Mesendoderm (in vitro differentiated cells): ENCODE data around the gene PDIA5.

Experiments used
- DNase-seq: peaks from one replicate; pipeline ENCODE4 v3.0.0; 2013
- H2AK5ac ChIP-seq: 2 replicates; pipeline ENCODE4 v1.6.1; 2013; ENCODE audit warnings: low read length, inconsistent platforms
- H2BK120ac ChIP-seq: 2 replicates; pipeline ENCODE4 v1.6.1; 2013; ENCODE audit warnings: low read depth, mild to moderate bottlenecking, low read length, moderate library complexity, mixed read lengths
- H2BK15ac ChIP-seq: replicated peaks from 2 replicates; pipeline ENCODE4 v1.6.1; 2013; ENCODE audit warnings: low read depth, mild to moderate bottlenecking, moderate library complexity
- H2BK5ac ChIP-seq: 2 replicates; pipeline ENCODE4 v1.6.1; 2013; ENCODE audit warnings: low read length, inconsistent platforms
- H3K18ac ChIP-seq: 2 replicates; pipeline ENCODE4 v1.6.1; 2013; ENCODE audit warnings: mild to moderate bottlenecking, low read length, mixed read lengths
- H3K23ac ChIP-seq: one replicate; pipeline ENCODE4 v1.6.1; 2013; ENCODE audit warnings: low read length
- H3K27ac ChIP-seq: 2 replicates; pipeline ENCODE4 v1.5.1; 2013; ENCODE audit warnings: low read depth, mild to moderate bottlenecking, inconsistent platforms, low read length, moderate library complexity
- H3K27me3 ChIP-seq: 2 replicates; pipeline ENCODE4 v1.6.1; 2013; ENCODE audit warnings: low read length, control low read depth, mild to moderate bottlenecking, inconsistent platforms; ENCODE audit not compliant: insufficient read depth, poor library complexity
- H3K36me3 ChIP-seq: 2 replicates; pipeline ENCODE4 v1.6.1; 2013; ENCODE audit warnings: low read length, inconsistent platforms; ENCODE audit not compliant: control insufficient read depth, insufficient read depth
- H3K4ac ChIP-seq: one replicate; pipeline ENCODE4 v1.6.1; 2013; ENCODE audit warnings: low read depth, mild to moderate bottlenecking, low read length, moderate library complexity
- H3K4me1 ChIP-seq: 2 replicates; pipeline ENCODE4 v1.6.1; 2013; ENCODE audit warnings: low read depth, low read length, inconsistent platforms; ENCODE audit not compliant: control insufficient read depth
- H3K4me2 ChIP-seq: 2 replicates; pipeline ENCODE4 v1.6.1; 2013; ENCODE audit warnings: low read length
- H3K4me3 ChIP-seq: 2 replicates; pipeline ENCODE4 v1.5.1; 2013; ENCODE audit warnings: mild to moderate bottlenecking, low read length
- H3K56ac ChIP-seq: one replicate; pipeline ENCODE4 v1.6.1; 2013; ENCODE audit warnings: low read length
- H3K79me1 ChIP-seq: 2 replicates; pipeline ENCODE4 v1.6.1; 2013; ENCODE audit warnings: low read length, inconsistent platforms
- H3K79me2 ChIP-seq: 2 replicates; pipeline ENCODE4 v1.6.1; 2013; ENCODE audit warnings: mild to moderate bottlenecking, low read length; ENCODE audit not compliant: control insufficient read depth, insufficient read depth
- H3K9ac ChIP-seq: 2 replicates; pipeline ENCODE4 v1.6.1; 2013; ENCODE audit warnings: low read length, inconsistent platforms
- H4K5ac ChIP-seq: one replicate; pipeline ENCODE4 v1.6.1; 2013; ENCODE audit warnings: low read length
- H4K8ac ChIP-seq: one replicate; pipeline ENCODE4 v1.6.1; 2013; ENCODE audit warnings: low read depth, mild to moderate bottlenecking, control low read depth, low read length, moderate library complexity
- WGBS: extraction: QIAGEN DNeasy Blood & Tissue Kit; methylation state at CpG from one replicate; pipeline ENCODE4 v1.1.7; 2013; ENCODE audit warnings: low lambda C conversion rate, missing lambda C conversion rate; ENCODE audit not compliant: insufficient coverage; ENCODE audit errors: extremely low coverage; 5-methylcytosine and 5-hydroxymethylcytosine counted together

Gene PDIA5

GRCh38 chr3:123102826-123103225 is 36.0 kb downstream of the PDIA5 start:
- no peak overlapping the region for H3K4me3 ChIP-seq
- peaks cover 25% of the 10 kb centered on the region for H3K4me1 ChIP-seq
- H3K4ac ChIP-seq: no peak overlapping the region
- H3K56ac ChIP-seq: no peak overlapping the region
- H3K9ac ChIP-seq: no peak overlapping the region
- H4K8ac ChIP-seq: no peak overlapping the region
- H2AK5ac ChIP-seq: no peak overlapping the region
- no CpG with 5 or more reads among the region's 2 CpGs for WGBS
- no peak overlapping the region for H3K23ac ChIP-seq
- peaks cover 19% of the 10 kb centered on the region for H3K36me3 ChIP-seq
- DNase-seq: no peak
- peaks cover 6% of the 10 kb centered on the region for H3K79me2 ChIP-seq
- no peak overlapping the region for H4K5ac ChIP-seq
- H3K27ac ChIP-seq: no peak overlapping the region
- H3K79me1 ChIP-seq: peaks cover 19% of the 10 kb centered on the region
- no peaks in the 10 kb centered on the region for H3K27me3 ChIP-seq
- no peak overlapping the region for H2BK15ac ChIP-seq
- no peak overlapping the region for H2BK5ac ChIP-seq
- H3K18ac ChIP-seq: no peak overlapping the region
- H3K4me2 ChIP-seq: no peak overlapping the region
- H2BK120ac ChIP-seq: no peak overlapping the region

- H3K23ac ChIP-seq: no peak overlapping the region
- no peak overlapping the region for H2BK15ac ChIP-seq
- H2BK120ac ChIP-seq: no peak overlapping the region
- H3K4me3 ChIP-seq: no peak overlapping the region
- no peak overlapping the region for H3K9ac ChIP-seq
- no peak overlapping the region for H4K8ac ChIP-seq
- no peak overlapping the region for H3K27ac ChIP-seq
- H3K18ac ChIP-seq: no peak overlapping the region
- no peak overlapping the region for H3K56ac ChIP-seq
- peak; percentile 66 for DNase-seq
- H3K4ac ChIP-seq: no peak overlapping the region
- H3K36me3 ChIP-seq: peaks cover 19% of the 10 kb centered on the region
- H3K27me3 ChIP-seq: no peaks in the 10 kb centered on the region
- no CpG with 5 or more reads among the region's 3 CpGs for WGBS
- no peak overlapping the region for H3K4me2 ChIP-seq
- H3K79me2 ChIP-seq: peaks cover 6% of the 10 kb centered on the region
- H2BK5ac ChIP-seq: no peak overlapping the region
- no peak overlapping the region for H2AK5ac ChIP-seq
- no peak overlapping the region for H4K5ac ChIP-seq
- H3K4me1 ChIP-seq: peaks cover 14% of the 10 kb centered on the region
- peaks cover 18% of the 10 kb centered on the region for H3K79me1 ChIP-seq
Measured at GRCh38 chr3:123104550-123104949, 37.7 kb downstream of the PDIA5 start.

- Histone ChIP-seq H3K4me1 (peaks cover 4% of the 10 kb centered on the region), H2BK5ac (no peak overlapping the region), H3K4me3 (no peak overlapping the region), H3K79me1 (peaks cover 9% of the 10 kb centered on the region), H3K23ac (no peak overlapping the region), H3K27ac (no peak overlapping the region), H3K79me2 (peaks cover 2% of the 10 kb centered on the region), H3K4me2 (no peak overlapping the region), H4K5ac (no peak overlapping the region), H3K36me3 (peaks cover 17% of the 10 kb centered on the region), H3K4ac (no peak overlapping the region), H2BK120ac (no peak overlapping the region), H3K27me3 (no peaks in the 10 kb centered on the region), H3K56ac (no peak overlapping the region), H3K9ac (no peak overlapping the region), H4K8ac (no peak overlapping the region), H2AK5ac (no peak overlapping the region), H2BK15ac (no peak overlapping the region), H3K18ac (no peak overlapping the region)
- no CpG with 5 or more reads among the region's 12 CpGs for WGBS
- DNase-seq: no peak
Measured at GRCh38 chr3:123105201-123106189, 38.7 kb downstream of the PDIA5 start.

GRCh38 chr3:123110282-123110975 is 43.6 kb downstream of the PDIA5 start:
- Histone ChIP-seq H2BK15ac (no peak overlapping the region), H4K5ac (no peak overlapping the region), H3K4me3 (no peak overlapping the region), H3K27me3 (no peaks in the 10 kb centered on the region), H2BK120ac (no peak overlapping the region), H3K27ac (no peak overlapping the region), H3K56ac (no peak overlapping the region), H2AK5ac (no peak overlapping the region), H3K9ac (no peak overlapping the region), H3K23ac (no peak overlapping the region), H3K4ac (no peak overlapping the region), H3K79me1 (peaks cover 2% of the 10 kb centered on the region), H4K8ac (no peak overlapping the region), H3K36me3 (peaks cover 12% of the 10 kb centered on the region), H3K4me1 (no peaks in the 10 kb centered on the region), H3K79me2 (no peaks in the 10 kb centered on the region), H3K18ac (no peak overlapping the region), H2BK5ac (no peak overlapping the region), H3K4me2 (no peak overlapping the region)
- no CpG with 5 or more reads among the region's 19 CpGs for WGBS
- no peak for DNase-seq

- no peak overlapping the region for H3K23ac ChIP-seq
- no peaks in the 10 kb centered on the region for H3K27me3 ChIP-seq
- no peak overlapping the region for H3K4me2 ChIP-seq
- no peak overlapping the region for H3K9ac ChIP-seq
- no CpG with 5 or more reads among the region's 11 CpGs for WGBS
- no peaks in the 10 kb centered on the region for H3K4me1 ChIP-seq
- H2AK5ac ChIP-seq: no peak overlapping the region
- H4K5ac ChIP-seq: no peak overlapping the region
- H3K36me3 ChIP-seq: peaks cover 12% of the 10 kb centered on the region
- no peak overlapping the region for H3K4me3 ChIP-seq
- H3K56ac ChIP-seq: no peak overlapping the region
- H3K79me1 ChIP-seq: peaks cover 2% of the 10 kb centered on the region
- no peak overlapping the region for H4K8ac ChIP-seq
- no peak overlapping the region for H2BK5ac ChIP-seq
- no peak for DNase-seq
- H3K18ac ChIP-seq: no peak overlapping the region
- no peaks in the 10 kb centered on the region for H3K79me2 ChIP-seq
- no peak overlapping the region for H2BK15ac ChIP-seq
- H2BK120ac ChIP-seq: no peak overlapping the region
- H3K27ac ChIP-seq: no peak overlapping the region
- no peak overlapping the region for H3K4ac ChIP-seq
Measured at GRCh38 chr3:123110976-123111615, 44.3 kb downstream of the PDIA5 start.
